GM21390 (cell line): ENCODE measurements around the gene STRA6.

Source experiments
- ATAC-seq: cut with Tn5 transposase; IDR thresholded peaks from one replicate; pipeline ENCODE4 v1.9.1; 2021; ENCODE audit not compliant: unreplicated experiment

The STRA6 gene

DNA sequence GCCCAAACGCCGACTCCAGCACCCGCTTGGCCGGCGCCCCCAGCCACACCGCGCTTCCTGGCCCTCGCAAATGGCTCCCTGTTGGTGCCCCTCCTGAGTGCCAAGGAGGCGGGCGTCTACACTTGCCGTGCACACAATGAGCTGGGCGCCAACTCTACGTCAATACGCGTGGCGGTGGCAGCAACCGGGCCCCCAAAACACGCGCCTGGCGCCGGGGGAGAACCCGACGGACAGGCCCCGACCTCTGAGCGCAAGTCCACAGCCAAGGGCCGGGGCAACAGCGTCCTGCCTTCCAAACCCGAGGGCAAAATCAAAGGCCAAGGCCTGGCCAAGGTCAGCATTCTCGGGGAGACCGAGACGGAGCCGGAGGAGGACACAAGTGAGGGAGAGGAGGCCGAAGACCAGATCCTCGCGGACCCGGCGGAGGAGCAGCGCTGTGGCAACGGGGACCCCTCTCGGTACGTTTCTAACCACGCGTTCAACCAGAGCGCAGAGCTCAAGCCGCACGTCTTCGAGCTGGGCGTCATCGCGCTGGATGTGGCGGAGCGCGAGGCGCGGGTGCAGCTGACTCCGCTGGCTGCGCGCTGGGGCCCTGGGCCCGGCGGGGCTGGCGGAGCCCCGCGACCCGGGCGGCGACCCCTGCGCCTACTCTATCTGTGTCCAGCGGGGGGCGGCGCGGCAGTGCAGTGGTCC lies 68.7 kb downstream of the STRA6 start:
- ATAC-seq: no peak

DNA sequence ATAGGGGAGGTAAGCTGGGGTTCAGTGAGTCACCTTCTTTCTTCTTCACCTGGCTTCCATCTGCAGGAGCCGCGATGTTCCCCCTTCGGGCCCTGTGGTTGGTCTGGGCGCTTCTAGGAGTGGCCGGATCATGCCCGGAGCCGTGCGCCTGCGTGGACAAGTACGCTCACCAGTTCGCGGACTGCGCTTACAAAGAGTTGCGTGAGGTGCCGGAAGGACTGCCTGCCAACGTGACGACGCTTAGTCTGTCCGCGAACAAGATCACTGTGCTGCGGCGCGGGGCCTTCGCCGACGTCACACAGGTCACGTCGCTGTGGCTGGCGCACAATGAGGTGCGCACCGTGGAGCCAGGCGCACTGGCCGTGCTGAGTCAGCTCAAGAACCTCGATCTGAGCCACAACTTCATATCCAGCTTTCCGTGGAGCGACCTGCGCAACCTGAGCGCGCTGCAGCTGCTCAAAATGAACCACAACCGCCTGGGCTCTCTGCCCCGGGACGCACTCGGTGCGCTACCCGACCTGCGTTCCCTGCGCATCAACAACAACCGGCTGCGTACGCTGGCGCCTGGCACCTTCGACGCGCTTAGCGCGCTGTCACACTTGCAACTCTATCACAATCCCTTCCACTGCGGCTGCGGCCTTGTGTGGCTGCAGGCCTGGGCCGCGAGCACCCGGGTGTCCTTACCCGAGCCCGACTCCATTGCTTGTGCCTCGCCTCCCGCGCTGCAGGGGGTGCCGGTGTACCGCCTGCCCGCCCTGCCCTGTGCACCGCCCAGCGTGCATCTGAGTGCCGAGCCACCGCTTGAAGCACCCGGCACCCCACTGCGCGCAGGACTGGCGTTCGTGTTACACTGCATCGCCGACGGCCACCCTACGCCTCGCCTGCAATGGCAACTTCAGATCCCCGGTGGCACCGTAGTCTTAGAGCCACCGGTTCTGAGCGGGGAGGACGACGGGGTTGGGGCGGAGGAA lies 69.6 kb downstream of the STRA6 start:
- no peak for ATAC-seq

DNA sequence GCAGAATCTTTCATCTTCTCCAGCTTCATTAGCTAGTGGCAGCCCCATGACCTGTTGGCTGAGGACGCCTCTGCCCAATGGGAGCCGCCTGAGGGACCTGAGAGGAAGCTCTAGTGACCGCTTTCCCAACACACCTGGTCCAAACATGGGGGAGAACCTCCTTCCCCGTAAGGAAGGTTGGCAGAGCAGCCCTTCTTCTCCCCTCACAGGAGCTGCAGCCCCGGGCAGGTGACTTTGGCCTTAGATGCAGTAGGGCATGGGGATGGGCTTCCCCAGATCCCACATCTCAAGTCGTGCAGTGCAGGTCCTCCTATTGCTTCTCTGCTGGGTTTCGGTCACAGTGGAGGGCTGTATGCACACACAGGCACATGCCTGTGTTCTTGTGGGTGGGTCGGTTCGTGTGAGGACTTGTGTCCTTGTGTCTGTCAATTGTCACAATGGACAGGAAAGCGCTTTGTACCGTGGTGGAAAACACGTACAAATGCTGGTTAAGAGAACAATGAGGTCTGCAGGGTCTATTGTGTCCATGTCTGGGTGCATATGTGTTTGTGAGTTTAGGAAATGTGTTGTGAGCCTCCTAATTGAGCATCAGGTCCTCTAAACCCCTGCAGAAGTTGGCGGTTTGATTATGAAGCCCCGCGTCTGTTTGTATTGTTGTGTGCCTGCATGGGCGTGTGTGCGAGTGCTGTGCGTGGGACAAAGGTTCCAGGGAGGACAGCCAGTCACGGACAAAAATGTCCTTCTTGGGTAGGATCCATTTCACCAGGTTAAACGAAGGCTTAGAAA lies 70.8 kb downstream of the STRA6 start:
- ATAC-seq: no peak

DNA sequence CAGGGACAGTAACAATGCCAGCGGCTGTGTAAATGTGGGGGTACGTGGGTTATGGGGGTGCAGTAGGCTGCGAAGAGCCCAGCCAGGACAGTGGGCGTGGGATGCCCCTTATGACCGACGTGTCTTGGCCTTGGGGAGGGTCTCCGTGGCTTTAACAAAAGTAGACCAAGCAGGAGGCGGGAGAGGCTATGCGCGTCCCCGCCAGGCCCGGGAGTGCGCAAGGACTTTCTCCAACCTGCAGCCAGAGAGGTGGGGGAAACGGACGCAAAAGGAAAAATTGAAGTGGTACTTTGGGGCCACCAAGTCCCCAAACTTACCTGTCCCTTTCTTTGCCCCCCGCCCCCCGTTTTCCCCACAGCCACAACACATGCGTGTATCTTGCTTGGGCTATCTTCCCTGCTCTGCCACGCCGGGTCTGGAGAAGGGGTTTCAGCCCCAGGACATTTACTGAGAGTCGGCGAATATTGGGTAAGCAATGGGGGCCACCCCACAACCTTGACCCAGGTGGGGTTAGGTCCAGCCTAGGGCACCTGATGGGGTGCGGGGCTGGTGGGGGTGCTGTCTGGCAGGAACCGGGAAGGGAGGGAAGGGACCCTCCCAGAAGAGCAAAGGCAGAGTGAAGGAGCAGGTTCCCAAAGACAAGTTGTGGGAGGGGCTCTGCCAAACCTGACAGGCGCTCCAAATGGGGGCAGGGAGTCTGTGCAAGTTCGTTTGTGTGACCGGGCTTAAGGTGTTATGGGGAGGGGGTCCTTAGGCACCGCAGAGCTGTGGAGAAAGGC lies 71.5 kb downstream of the STRA6 start:
- no peak for ATAC-seq

DNA sequence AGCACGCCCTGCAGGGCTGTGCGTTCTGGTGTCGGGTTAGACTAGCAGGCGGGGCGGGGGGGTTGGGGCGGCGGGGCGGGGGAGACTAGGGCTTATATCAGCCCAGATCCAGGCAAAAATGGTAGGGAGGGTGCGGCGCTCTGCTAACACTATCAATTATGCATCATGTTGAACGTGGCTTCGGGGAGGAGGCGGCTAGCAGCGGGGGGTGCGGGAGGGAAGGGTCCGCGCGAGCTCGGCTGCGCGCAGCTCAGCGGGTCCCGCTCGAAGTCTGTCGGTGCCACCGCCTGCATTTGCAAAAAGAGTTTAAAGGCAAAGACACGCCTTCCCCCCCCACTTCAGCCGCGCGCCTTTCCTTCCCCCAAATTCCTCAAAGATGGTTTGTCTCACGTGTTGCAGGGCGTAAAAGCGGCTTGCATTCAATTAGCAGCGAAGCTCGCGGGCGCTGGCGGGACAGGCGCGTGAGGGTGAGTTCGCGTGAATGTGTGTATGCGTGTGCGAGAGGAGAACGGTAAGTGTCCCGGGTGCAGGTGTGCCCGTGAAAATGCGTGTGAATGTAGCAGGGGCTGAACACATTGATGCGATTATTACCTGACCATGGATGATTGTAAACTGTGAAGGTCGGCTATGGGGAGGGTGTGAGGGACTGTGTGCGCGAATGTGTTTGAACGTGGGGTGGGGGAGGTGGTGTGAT lies 72.3 kb downstream of the STRA6 start, which contains the start of gene ISLR2:
ISLR2 (plus strand) TSS at position 432 of the 694 bp plus-strand sequence. CDS start 2,169 bp downstream, outside the sequence.
- no peak for ATAC-seq

DNA sequence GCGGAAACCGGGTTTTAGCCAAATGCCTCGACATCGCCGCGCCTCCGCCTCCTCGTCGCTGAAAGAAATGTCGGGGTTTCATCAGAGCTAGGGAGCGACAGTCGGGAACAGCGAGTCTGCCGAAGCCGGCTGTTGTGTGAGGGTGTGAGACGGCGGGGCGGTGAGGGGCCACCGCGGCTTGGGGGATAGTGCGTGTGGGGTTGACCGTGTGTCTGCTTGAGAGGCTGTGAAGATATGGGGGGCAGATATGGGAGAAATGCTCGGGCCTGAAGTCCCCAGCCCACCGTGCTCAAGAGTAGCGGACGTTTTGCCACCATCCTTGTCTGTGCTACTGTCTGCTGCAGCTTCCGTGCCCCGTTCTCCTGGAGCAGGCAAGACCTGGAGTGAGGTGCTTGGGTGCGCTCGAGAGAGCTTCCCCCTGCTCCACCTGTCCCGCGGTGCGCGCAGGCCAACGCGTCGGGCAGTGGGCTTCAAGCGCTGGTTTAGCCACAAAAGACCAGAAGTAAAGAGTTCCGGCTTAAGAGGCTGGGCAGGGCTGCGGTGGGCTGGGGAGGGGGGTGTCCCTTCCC lies 72.9 kb downstream of the STRA6 start:
- no peak for ATAC-seq
